ENCODE results near the gene AK9.
"Not testable (repeated sequence)": the region's sequence is repeated elsewhere in the genome, so short reads cannot be mapped to it uniquely, and the experiment has no call there.

AK9 gene

DNA sequence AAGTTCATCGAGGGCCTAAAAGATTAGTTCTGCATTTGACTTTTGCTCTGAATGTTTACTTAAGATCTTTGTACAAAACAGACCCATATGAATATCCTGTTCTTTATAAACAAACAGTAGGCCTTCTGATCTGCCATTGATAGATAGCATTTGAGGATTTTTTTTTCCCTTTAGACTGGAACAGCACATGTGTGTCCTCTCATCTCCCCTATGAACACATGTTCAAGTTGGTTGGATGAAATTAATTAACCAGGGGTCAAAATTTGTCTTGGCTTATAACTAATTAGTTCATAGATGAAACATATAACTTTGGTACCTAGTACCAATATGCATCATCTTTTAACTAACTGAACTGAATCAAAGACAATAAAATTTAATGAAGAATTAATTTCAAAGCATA lies 81.3 kb downstream of the AK9 start:
- FAIRE-seq (no peak), DNase-seq (ENCODE audit: insufficient read length, low spot score) (no peak)
- TF ChIP-seq, protein P1, sequence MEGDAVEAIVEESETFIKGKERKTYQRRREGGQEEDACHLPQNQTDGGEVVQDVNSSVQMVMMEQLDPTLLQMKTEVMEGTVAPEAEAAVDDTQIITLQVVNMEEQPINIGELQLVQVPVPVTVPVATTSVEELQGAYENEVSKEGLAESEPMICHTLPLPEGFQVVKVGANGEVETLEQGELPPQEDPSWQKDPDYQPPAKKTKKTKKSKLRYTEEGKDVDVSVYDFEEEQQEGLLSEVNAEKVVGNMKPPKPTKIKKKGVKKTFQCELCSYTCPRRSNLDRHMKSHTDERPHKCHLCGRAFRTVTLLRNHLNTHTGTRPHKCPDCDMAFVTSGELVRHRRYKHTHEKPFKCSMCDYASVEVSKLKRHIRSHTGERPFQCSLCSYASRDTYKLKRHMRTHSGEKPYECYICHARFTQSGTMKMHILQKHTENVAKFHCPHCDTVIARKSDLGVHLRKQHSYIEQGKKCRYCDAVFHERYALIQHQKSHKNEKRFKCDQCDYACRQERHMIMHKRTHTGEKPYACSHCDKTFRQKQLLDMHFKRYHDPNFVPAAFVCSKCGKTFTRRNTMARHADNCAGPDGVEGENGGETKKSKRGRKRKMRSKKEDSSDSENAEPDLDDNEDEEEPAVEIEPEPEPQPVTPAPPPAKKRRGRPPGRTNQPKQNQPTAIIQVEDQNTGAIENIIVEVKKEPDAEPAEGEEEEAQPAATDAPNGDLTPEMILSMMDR (IDR thresholded peaks at IDR 0.05; ENCODE audit: insufficient read depth, missing control alignments) = no peak

DNA sequence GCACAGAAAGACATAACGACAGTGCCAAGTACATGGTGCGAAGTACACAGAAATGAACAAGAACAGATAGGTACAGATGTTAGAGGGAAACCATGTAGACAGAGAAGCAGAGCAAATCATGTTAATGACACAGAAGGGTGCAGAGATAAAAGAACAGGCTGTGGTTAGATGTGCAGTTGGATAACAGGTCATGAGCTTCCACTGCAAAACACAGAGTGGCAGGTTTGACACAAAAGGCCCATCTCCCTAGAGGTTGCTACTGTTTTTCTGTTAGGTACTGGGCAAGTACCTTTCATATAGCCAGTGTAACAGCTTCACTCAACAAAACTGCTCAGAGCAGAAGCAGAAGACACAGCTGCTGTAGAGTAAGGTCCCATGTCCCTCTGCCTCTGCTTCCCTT lies 84.6 kb downstream of the AK9 start:
- DNase-seq (ENCODE audit: insufficient read length, low spot score) (no peak), FAIRE-seq (no peak)
- TF ChIP-seq, protein P1 (IDR thresholded peaks at IDR 0.05; ENCODE audit: insufficient read depth, missing control alignments) = no peak

DNA sequence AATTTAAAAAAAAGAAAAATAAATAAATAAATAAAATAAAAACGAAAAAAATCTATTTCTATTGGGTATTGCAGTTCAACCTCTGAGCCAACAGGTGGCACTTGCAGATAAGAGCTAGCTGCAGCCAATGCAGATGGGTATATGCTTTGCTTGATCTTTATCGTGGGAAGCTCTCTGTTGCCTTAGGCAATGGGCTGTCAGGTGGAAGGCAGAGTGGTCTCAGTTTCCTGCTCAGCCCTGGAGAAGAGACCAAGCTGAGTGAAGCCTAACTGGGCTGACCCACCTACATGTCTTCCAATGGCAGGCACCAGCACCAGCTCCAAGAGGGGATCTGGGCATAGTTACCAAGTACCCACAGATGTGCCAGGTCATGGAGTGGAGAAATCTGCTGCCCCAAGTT lies 95.0 kb downstream of the AK9 start:
- FAIRE-seq = no peak
- TF ChIP-seq, protein P1 (IDR thresholded peaks at IDR 0.05; ENCODE audit: insufficient read depth, missing control alignments) = peak; percentile 14
- DNase-seq (ENCODE audit: insufficient read length, low spot score) = no peak

DNA sequence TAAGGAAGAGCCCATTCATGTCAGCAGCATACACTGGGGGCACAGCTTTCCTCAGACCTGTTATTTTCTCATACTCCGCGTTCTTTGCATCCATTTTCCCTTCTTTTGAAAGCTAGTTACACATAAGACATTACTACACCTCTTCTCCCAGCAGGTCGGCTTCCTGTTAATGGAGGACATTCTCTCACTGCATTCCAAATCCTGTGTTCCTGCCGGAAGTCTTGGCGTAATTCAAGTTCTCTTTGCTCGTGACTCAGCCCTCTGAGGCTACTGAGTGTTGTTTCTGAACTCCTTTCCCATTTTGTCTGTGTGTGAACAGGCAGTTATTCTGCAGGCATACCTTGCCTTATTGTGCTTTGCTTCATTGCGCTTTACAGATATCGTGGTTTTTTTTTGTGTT lies 110.5 kb downstream of the AK9 start:
- no peak for DNase-seq (ENCODE audit: insufficient read length, low spot score)
- FAIRE-seq = no peak
- TF ChIP-seq, protein P1 (IDR thresholded peaks at IDR 0.05; ENCODE audit: insufficient read depth, missing control alignments) = no peak

DNA sequence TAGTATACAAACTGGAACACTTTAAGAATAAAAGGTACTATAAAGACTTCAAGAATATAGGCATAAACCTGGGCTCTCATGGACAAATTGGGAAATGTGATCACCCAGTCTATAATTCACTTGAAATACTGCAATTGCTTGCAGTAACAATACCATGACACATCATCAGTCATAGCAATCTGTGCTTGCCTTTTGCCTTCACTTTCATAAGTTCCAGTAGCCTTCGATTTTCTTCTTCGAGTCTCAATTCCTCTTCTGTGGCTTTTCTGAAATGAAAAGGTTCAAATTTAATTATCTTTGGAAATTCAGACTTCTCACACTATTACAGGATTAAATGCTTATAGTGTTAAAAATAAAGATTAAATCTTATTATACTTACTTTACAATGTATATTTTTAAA lies 111.6 kb downstream of the AK9 start:
- TF ChIP-seq, protein P1 (IDR thresholded peaks at IDR 0.05; ENCODE audit: insufficient read depth, missing control alignments) = no peak
- FAIRE-seq = no peak

DNA sequence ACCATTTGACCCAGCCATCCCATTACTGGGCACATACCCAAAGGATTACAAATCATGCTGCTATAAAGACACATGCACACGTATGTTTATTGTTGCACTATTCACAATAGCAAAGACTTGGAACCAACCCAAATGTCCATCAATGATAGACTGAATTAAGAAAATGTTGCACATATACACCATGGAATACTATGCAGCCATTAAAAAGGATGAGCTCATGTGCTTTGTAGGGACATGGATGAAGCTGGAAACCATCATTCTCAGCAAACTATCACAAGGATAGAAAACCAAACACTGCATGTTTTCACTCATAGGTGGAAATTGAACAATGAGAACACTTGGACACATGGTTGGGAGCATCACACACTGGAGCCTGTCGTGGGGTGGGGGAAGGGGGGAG lies 121.1 kb downstream of the AK9 start:
- DNase-seq (ENCODE audit: insufficient read length, low spot score); FAIRE-seq: not testable (repeated sequence)

More for the DNA sequence above, 111.6 kb downstream of the AK9 start:
- no peak for DNase-seq (ENCODE audit: insufficient read length, low spot score)

DNA sequence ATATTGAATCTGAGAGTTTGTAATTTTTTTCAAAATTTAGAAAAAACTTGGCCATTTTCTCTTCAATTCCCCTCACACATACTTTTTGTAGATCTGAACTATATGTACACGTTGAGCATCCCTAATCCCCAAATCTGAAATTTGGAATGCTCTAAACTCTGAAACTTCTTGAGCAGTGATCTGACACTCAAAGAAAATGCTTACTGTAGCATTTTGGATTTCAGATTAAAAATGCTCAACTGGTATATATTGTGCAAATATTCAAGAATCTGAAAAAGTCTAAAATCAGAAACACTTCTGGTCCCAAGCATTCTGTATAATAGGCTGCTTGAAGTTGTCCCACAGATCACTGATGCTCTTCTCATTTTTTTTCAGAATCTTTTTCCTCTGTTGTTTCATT lies 129.2 kb downstream of the AK9 start:
- TF ChIP-seq, protein P1 (IDR thresholded peaks at IDR 0.05; ENCODE audit: insufficient read depth, missing control alignments) = no peak
- FAIRE-seq (no peak), DNase-seq (ENCODE audit: insufficient read length, low spot score) (no peak)

DNA sequence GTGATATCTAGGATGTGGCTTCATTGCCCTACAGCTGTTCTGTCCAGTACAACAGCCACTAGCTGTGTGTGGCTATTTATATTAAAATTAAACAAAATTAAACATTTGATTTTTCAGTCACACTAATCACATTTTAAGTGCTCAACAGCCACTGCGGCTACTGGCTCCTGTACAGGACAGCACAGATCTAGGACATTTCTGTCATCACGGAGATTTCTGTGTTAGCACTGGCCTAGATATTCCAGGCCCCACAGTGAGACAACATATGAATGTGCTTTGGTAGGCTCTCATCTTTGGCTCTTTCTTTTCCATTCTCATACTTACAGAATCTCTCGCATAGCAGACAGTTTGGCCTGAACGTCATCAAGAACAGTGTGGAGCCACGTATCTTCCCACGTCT lies 159.6 kb downstream of the AK9 start:
- FAIRE-seq (no peak), DNase-seq (ENCODE audit: insufficient read length, low spot score) (no peak)
- TF ChIP-seq, protein P1 (IDR thresholded peaks at IDR 0.05; ENCODE audit: insufficient read depth, missing control alignments) = no peak
